ENCODE measurements around the gene LHB. TPM values are rescaled to one million over a fixed set of nuclear protein-coding genes. Genes with fewer than 3 reads are reported as not detected.

Gene LHB
- total and polyA plus RNA-seq, 8 donors, result 0.98 to 54.4 (median 5.0) TPM

- Histone ChIP-seq H3K4me3 (peak overlapping the region; percentile 8 to 56 (median 30)), H3K27me3 (no peaks in the 10 kb centered on the region), H3K36me3 (no peaks in the 10 kb centered on the region), H3K9me3 (no peaks in the 10 kb centered on the region), H3K27ac (no peak overlapping the region), H3K4me1 (peaks cover 0 to 9% (median 3%) of the 10 kb centered on the region in 3 donors)
- ATAC-seq (peak; percentile 32 to 60 (median 43)), DNase-seq (peak in 5 of 6 donors; percentile 34 to 86 (median 60)), FAIRE-seq (no peak)
- intact Hi-C loops (cut with DNase I), result no loop called here
- peak in 3 of 4 donors; percentile 33 to 43 (median 37) for TF ChIP-seq CTCF (IDR thresholded peaks at IDR 0.05)
- WGBS, 2 donors, result 1 to 5% methylated on average over 51 to 62 of the region's 62 CpGs
Measured at GRCh38 chr19:49017666-49018351, 918 bp upstream of the LHB start.

GRCh38 chr19:49016067-49016839 is 638 bp downstream of the LHB start:
- WGBS, 2 donors, result 92 to 93% methylated on average over 21 to 26 of the region's 29 CpGs
- ATAC-seq, result no peak
- H3K27ac ChIP-seq, result no peak overlapping the region
- H3K36me3 ChIP-seq, result no peaks in the 10 kb centered on the region
- DNase-seq, result peak in 1 of 6 donors; percentile 74
- no peaks in the 10 kb centered on the region for H3K9me3 ChIP-seq
- FAIRE-seq, result no peak
- H3K27me3 ChIP-seq, result no peaks in the 10 kb centered on the region
- intact Hi-C loops (cut with DNase I), result no loop called here
- no peak for TF ChIP-seq CTCF (IDR thresholded peaks at IDR 0.05)
- H3K4me1 ChIP-seq, result peaks cover 0 to 9% (median 3%) of the 10 kb centered on the region in 3 donors
- no peak overlapping the region for H3K4me3 ChIP-seq

GRCh38 chr19:49014870-49015255 is 2.0 kb downstream of the LHB start:
- WGBS, 2 donors, result 92 to 94% methylated on average over 18 of the region's 18 CpGs
- Histone ChIP-seq H3K9me3 (no peaks in the 10 kb centered on the region), H3K4me1 (peaks cover 0 to 9% (median 3%) of the 10 kb centered on the region in 3 donors), H3K4me3 (no peak overlapping the region), H3K27ac (no peak overlapping the region), H3K36me3 (peaks cover 0 to 6% (median 0%) of the 10 kb centered on the region in 3 donors), H3K27me3 (no peaks in the 10 kb centered on the region)
- DNase-seq, result no peak
- intact Hi-C loops (cut with DNase I), result no loop called here
- no peak for ATAC-seq
- no peak for TF ChIP-seq CTCF (IDR thresholded peaks at IDR 0.05)
- FAIRE-seq, result no peak

GRCh38 chr19:49014123-49014869 is 2.6 kb downstream of the LHB start:
- Histone ChIP-seq H3K9me3 (no peaks in the 10 kb centered on the region), H3K27ac (no peak overlapping the region), H3K36me3 (peaks cover 0 to 12% (median 0%) of the 10 kb centered on the region in 3 donors), H3K4me1 (peaks cover 0 to 9% (median 3%) of the 10 kb centered on the region in 3 donors), H3K27me3 (no peaks in the 10 kb centered on the region), H3K4me3 (no peak overlapping the region)
- FAIRE-seq (no peak), ATAC-seq (no peak), DNase-seq (no peak)
- no peak for TF ChIP-seq CTCF (IDR thresholded peaks at IDR 0.05)
- WGBS, 2 donors, result 92% methylated on average over 32 of the region's 32 CpGs
- intact Hi-C loops (cut with DNase I), result no loop called here
